K562 (cell line): ENCODE data around the gene BOC.

Source experiments
- EP300 ChIP-seq: IDR thresholded peaks from 2 replicates; pipeline ENCODE4 v1.6.1; 2012; ENCODE audit warnings: low read length, improper control_type of control experiment
- EZH2 ChIP-seq: IDR thresholded peaks from 2 replicates; pipeline ENCODE4 v1.6.1; 2012; ENCODE audit warnings: low read depth, mild to moderate bottlenecking, inconsistent platforms, low read length, borderline replicate concordance
- FOXA1 ChIP-seq: fragments of 450-650 bp; IDR thresholded peaks from 2 replicates; pipeline ENCODE4 v1.6.1; 2016; ENCODE audit warnings: mild to moderate bottlenecking, borderline replicate concordance
- FOXJ3 ChIP-seq: sonication (generic); formaldehyde crosslinking; IDR thresholded peaks from 2 replicates; pipeline ENCODE4 v1.4.0; 2020; ENCODE audit warnings: mild to moderate bottlenecking, missing genetic modification reagents
- POLR2A ChIP-seq: fragments of 450-650 bp; conservative IDR thresholded peaks from 2 replicates; pipeline ENCODE4 v1.6.1; 2016
- ZBTB1 ChIP-seq: sonication (generic); formaldehyde crosslinking; IDR thresholded peaks from 2 replicates; pipeline ENCODE4 v1.8.1; 2023; ENCODE audit warnings: missing genetic modification reagents, low read depth, mild to moderate bottlenecking, borderline replicate concordance
- TF ChIP-seq, protein P1 (sequence below), 3 experiments: IDR thresholded peaks in 2 of 3; conservative IDR thresholded peaks in 1 of 3; 2 replicates each; pipeline ENCODE4 v1.5.1; 2011 to 2012; ENCODE audit warnings: low read length in 3 of 3, mild to moderate bottlenecking in 3 of 3, control low read depth in 2 of 3, improper control_type of control experiment in 1 of 3, inconsistent platforms in 1 of 3, low read depth in 1 of 3, mixed read lengths in 1 of 3, moderate library complexity in 1 of 3; ENCODE audit not compliant: insufficient read depth in 2 of 3

DNA sequence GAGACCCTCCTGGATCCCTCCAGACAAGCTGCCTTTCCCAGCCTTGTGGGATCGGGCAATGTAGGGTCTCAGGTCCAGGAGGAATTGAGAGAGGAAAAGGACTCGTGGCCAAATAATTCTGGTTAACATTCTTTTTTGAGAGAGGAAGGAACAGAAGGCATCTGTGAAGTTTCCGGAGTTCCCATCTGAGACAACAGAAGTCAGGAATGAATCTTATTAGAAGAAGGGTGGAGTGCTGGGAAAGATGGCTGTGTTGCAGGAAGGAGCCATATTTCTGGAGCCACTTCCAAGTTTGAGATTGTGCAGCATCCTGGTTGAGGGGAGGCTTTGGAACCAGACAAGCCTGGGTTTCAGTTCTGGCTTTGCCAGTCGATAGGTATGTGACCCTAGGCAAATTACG is 9.4 kb downstream of the BOC start:
- TF ChIP-seq, protein P1, sequence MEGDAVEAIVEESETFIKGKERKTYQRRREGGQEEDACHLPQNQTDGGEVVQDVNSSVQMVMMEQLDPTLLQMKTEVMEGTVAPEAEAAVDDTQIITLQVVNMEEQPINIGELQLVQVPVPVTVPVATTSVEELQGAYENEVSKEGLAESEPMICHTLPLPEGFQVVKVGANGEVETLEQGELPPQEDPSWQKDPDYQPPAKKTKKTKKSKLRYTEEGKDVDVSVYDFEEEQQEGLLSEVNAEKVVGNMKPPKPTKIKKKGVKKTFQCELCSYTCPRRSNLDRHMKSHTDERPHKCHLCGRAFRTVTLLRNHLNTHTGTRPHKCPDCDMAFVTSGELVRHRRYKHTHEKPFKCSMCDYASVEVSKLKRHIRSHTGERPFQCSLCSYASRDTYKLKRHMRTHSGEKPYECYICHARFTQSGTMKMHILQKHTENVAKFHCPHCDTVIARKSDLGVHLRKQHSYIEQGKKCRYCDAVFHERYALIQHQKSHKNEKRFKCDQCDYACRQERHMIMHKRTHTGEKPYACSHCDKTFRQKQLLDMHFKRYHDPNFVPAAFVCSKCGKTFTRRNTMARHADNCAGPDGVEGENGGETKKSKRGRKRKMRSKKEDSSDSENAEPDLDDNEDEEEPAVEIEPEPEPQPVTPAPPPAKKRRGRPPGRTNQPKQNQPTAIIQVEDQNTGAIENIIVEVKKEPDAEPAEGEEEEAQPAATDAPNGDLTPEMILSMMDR (IDR thresholded peaks at IDR 0.05 in 2 of 3, conservative IDR thresholded peaks at IDR 0.05 in 1 of 3; ENCODE audit: insufficient read depth in 2 of 3, low read depth in 1 of 3, low read length in 3 of 3): no peak
- TF ChIP-seq ZBTB1 (CRISPR knock-in tag): no peak
- no peak for TF ChIP-seq POLR2A
- no peak for TF ChIP-seq FOXJ3 (CRISPR knock-in tag)
- no peak for TF ChIP-seq FOXA1
- no peak for TF ChIP-seq EZH2
- TF ChIP-seq EP300: no peak
